H1 (cell line): Measurements from ENCODE around the gene TMEM245. TPM values are rescaled to one million over a fixed set of nuclear protein-coding genes. Genes with fewer than 3 reads are reported as not detected.

ENCODE experiments used
- CTCF ChIA-PET: fragments of 300-600 bp; sonication (Branson Sonifier 250); formaldehyde crosslinking; loops from one replicate; lab custom pipeline; 2021; ENCODE audit not compliant: partially characterized antibody; lab: Charles Lee
- POLR2A ChIA-PET: fragments of 300-600 bp; sonication (Branson Sonifier 250); formaldehyde crosslinking; loops from one replicate; lab custom pipeline; 2021; ENCODE audit warnings: inconsistent platforms; ENCODE audit not compliant: partially characterized antibody; lab: Charles Lee
- DNase-seq, 2 experiments: peaks; one replicate each; pipeline versions ENCODE4 v3.0.0 to v3.0.0-alpha.2; 2010 to 2022; ENCODE audit warnings: low spot score in 2 of 2, low read depth in 1 of 2, mixed read lengths in 1 of 2
- FAIRE-seq: peaks from 2 replicates; lab custom pipeline; 2011; peaks lifted over from hg19 to GRCh38; lab: Jason Lieb, UNC
- H2AFZ ChIP-seq: 2 replicates; pipeline ENCODE4 v1.8.1; 2012; ENCODE audit warnings: low read length, inconsistent platforms
- H2AK5ac ChIP-seq: 2 replicates; pipeline ENCODE4 v1.6.1; 2013; ENCODE audit warnings: low read depth, low read length
- H2BK120ac ChIP-seq: replicated peaks from 2 replicates; pipeline ENCODE3; 2013; ENCODE audit warnings: low read depth, low read length, inconsistent platforms
- H2BK12ac ChIP-seq: 2 replicates; pipeline ENCODE4 v1.6.1; 2013; ENCODE audit warnings: low read depth, low read length
- H2BK15ac ChIP-seq: 2 replicates; pipeline ENCODE4 v1.6.1; 2013; ENCODE audit warnings: low read length
- H2BK20ac ChIP-seq: 2 replicates; pipeline ENCODE4 v1.6.1; 2013; ENCODE audit warnings: low read length
- H2BK5ac ChIP-seq: 2 replicates; pipeline ENCODE4 v1.6.1; 2013; ENCODE audit warnings: low read depth, low read length
- H3K14ac ChIP-seq: 2 replicates; pipeline ENCODE4 v1.6.1; 2013; ENCODE audit warnings: inconsistent platforms; ENCODE audit not compliant: insufficient read length
- H3K18ac ChIP-seq: 2 replicates; pipeline ENCODE4 v1.6.1; 2013; ENCODE audit warnings: low read length; ENCODE audit errors: extremely low read depth
- H3K23ac ChIP-seq: 2 replicates; pipeline ENCODE4 v1.6.1; 2013; ENCODE audit warnings: inconsistent platforms; ENCODE audit not compliant: insufficient read length
- H3K23me2 ChIP-seq: 2 replicates; pipeline ENCODE4 v1.6.1; 2013; ENCODE audit warnings: low read depth, low read length
- H3K27ac ChIP-seq: 2 replicates; pipeline ENCODE4 v1.6.1; 2011; ENCODE audit warnings: low read depth, low read length, inconsistent platforms
- H3K27me3 ChIP-seq, 4 experiments: replicated peaks in 1 of 4; 1 replicate in 1 of 4; 2 replicates in 3 of 4; pipeline versions ENCODE4 v1.6.1 to v1.8.1; 2011 to 2013; ENCODE audit warnings: low read length in 3 of 4, mild to moderate bottlenecking in 3 of 4, inconsistent platforms in 2 of 4, mixed read lengths in 2 of 4, moderate library complexity in 1 of 4; ENCODE audit not compliant: control insufficient read depth in 3 of 4, insufficient read depth in 3 of 4; ENCODE audit errors: extremely low read depth in 1 of 4
- H3K36me3 ChIP-seq, 4 experiments: 2 replicates each; pipeline versions ENCODE4 v1.6.1 to v1.8.1; 2011 to 2013; ENCODE audit warnings: mild to moderate bottlenecking in 4 of 4, low read length in 3 of 4, moderate library complexity in 2 of 4, control low read depth in 1 of 4, inconsistent platforms in 1 of 4; ENCODE audit not compliant: insufficient read depth in 4 of 4, control insufficient read depth in 2 of 4
- H3K4ac ChIP-seq: replicated peaks from 2 replicates; pipeline ENCODE3; 2013; ENCODE audit warnings: low read length, low read depth, mixed read lengths, inconsistent platforms; ENCODE audit not compliant: insufficient read length
- H3K4me1 ChIP-seq, 4 experiments: replicated peaks in 1 of 4; 1 replicate in 1 of 4; 2 replicates in 3 of 4; pipeline versions ENCODE4 v1.6.1 to v1.8.1; 2011 to 2013; ENCODE audit warnings: low read length in 3 of 4, inconsistent platforms in 2 of 4, mixed read lengths in 1 of 4; ENCODE audit not compliant: insufficient read depth in 4 of 4, control insufficient read depth in 3 of 4
- H3K4me2 ChIP-seq, 2 experiments: 2 replicates each; pipeline versions ENCODE4 v1.6.1 to v1.8.1; 2011 to 2013; ENCODE audit warnings: low read depth in 2 of 2, low read length in 2 of 2, control low read depth in 1 of 2, inconsistent platforms in 1 of 2, mild to moderate bottlenecking in 1 of 2; ENCODE audit not compliant: insufficient read depth in 1 of 2
- H3K4me3 ChIP-seq, 4 experiments: fragments of 200-600, 300-600 bp in 1 of 4; sonication (generic), shearing (Covaris generic), sonication (Bioruptor Twin) in 1 of 4; 2 replicates each; pipeline versions ENCODE4 v1.5.1 to v1.8.1; 2011 to 2016; ENCODE audit warnings: low read length in 4 of 4, low read depth in 3 of 4, control low read depth in 2 of 4, inconsistent platforms in 2 of 4, mild to moderate bottlenecking in 2 of 4, mixed read lengths in 1 of 4, moderate library complexity in 1 of 4; ENCODE audit not compliant: insufficient read depth in 2 of 4; ENCODE audit errors: extremely low read depth in 1 of 4
- H3K56ac ChIP-seq: replicated peaks from 2 replicates; pipeline ENCODE3; 2013; ENCODE audit warnings: low read depth, mild to moderate bottlenecking, mixed read lengths, low read length, inconsistent platforms; ENCODE audit not compliant: insufficient read length
- H3K79me1 ChIP-seq: 2 replicates; pipeline ENCODE4 v1.6.1; 2013; ENCODE audit warnings: low read depth, low read length, control low read depth
- H3K79me2 ChIP-seq, 2 experiments: 2 replicates each; pipeline versions ENCODE4 v1.6.1 to v1.8.1; 2012 to 2013; ENCODE audit warnings: low read length in 2 of 2, mild to moderate bottlenecking in 2 of 2, inconsistent platforms in 1 of 2; ENCODE audit not compliant: insufficient read depth in 2 of 2, control insufficient read depth in 1 of 2
- H3K9ac ChIP-seq, 4 experiments: replicated peaks in 1 of 4; 1 replicate in 1 of 4; 2 replicates in 3 of 4; pipeline versions ENCODE4 v1.6.1 to v1.8.1; 2011 to 2013; ENCODE audit warnings: low read depth in 3 of 4, low read length in 3 of 4, control low read depth in 2 of 4, mild to moderate bottlenecking in 2 of 4, moderate library complexity in 2 of 4, inconsistent platforms in 1 of 4; ENCODE audit errors: extremely low read depth in 1 of 4
- H3K9me3 ChIP-seq, 2 experiments: 2 replicates each; pipeline versions ENCODE4 v1.6.1 to v1.8.1; 2012 to 2013; ENCODE audit warnings: mild to moderate bottlenecking in 2 of 2, moderate library complexity in 2 of 2, control low read depth in 1 of 2, inconsistent platforms in 1 of 2, low read depth in 1 of 2, low read length in 1 of 2, mixed read lengths in 1 of 2; ENCODE audit not compliant: insufficient read depth in 2 of 2
- H4K20me1 ChIP-seq, 2 experiments: replicated peaks in 1 of 2; 2 replicates each; pipeline versions ENCODE3 to v1.8.1; 2011 to 2013; ENCODE audit warnings: inconsistent platforms in 2 of 2, low read length in 2 of 2, mild to moderate bottlenecking in 1 of 2; ENCODE audit not compliant: insufficient read depth in 2 of 2, control insufficient read depth in 1 of 2
- H4K5ac ChIP-seq: 2 replicates; pipeline ENCODE4 v1.6.1; 2013; ENCODE audit warnings: low read length, low read depth, mixed read lengths, inconsistent platforms; ENCODE audit not compliant: insufficient read length
- H4K8ac ChIP-seq: 2 replicates; pipeline ENCODE4 v1.8.0; 2013; ENCODE audit warnings: mild to moderate bottlenecking, moderate library complexity, low read length, inconsistent platforms; ENCODE audit not compliant: insufficient read depth; ENCODE audit errors: extremely low read depth
- H4K91ac ChIP-seq: replicated peaks from 2 replicates; pipeline ENCODE3; 2013; ENCODE audit warnings: low read length, mixed read lengths, inconsistent platforms; ENCODE audit not compliant: insufficient read length
- ASH2L ChIP-seq: fragments of 200-600, 300-600 bp; sonication (generic); IDR thresholded peaks from one replicate; pipeline ENCODE4 v1.7.1; 2017; ENCODE audit warnings: low read length
- ATF3 ChIP-seq: IDR thresholded peaks from 2 replicates; pipeline ENCODE4 v1.6.1; 2011; ENCODE audit warnings: low read depth, mild to moderate bottlenecking, low read length; ENCODE audit not compliant: insufficient read depth
- BACH1 ChIP-seq: IDR thresholded peaks from 2 replicates; pipeline ENCODE4 v1.6.1; 2012; ENCODE audit warnings: low read length, improper control_type of control experiment
- BCL11A ChIP-seq, 2 experiments: IDR thresholded peaks; one replicate each; pipeline ENCODE4 v1.6.1; 2011; ENCODE audit warnings: low read depth in 2 of 2, low read length in 2 of 2, mild to moderate bottlenecking in 2 of 2
- BRCA1 ChIP-seq: IDR thresholded peaks from 2 replicates; pipeline ENCODE4 v1.6.1; 2012; ENCODE audit warnings: low read depth, low read length, improper control_type of control experiment
- CEBPB ChIP-seq: IDR thresholded peaks from 2 replicates; pipeline ENCODE4 v1.6.1; 2012; ENCODE audit warnings: low read depth, low read length
- E2F6 ChIP-seq: IDR thresholded peaks from 2 replicates; pipeline ENCODE4 v1.6.1; 2012; ENCODE audit warnings: inconsistent platforms
- EZH2 ChIP-seq: fragments of 200-600 bp; sonication (generic); IDR thresholded peaks from 2 replicates; pipeline ENCODE4 v1.7.1; 2012; ENCODE audit warnings: low read depth, mild to moderate bottlenecking, moderate library complexity, low read length, inconsistent platforms; ENCODE audit not compliant: severe bottlenecking
- GABPA ChIP-seq: IDR thresholded peaks from 2 replicates; pipeline ENCODE4 v1.6.1; 2011; ENCODE audit warnings: mild to moderate bottlenecking, low read length, moderate library complexity, borderline replicate concordance; ENCODE audit not compliant: insufficient read depth
- GTF2F1 ChIP-seq: IDR thresholded peaks from 2 replicates; pipeline ENCODE4 v1.6.1; 2012; ENCODE audit warnings: low read depth, low read length, improper control_type of control experiment, borderline replicate concordance
- POU5F1 ChIP-seq: IDR thresholded peaks from 2 replicates; pipeline ENCODE4 v1.6.1; 2011; ENCODE audit warnings: low read depth, mild to moderate bottlenecking, low read length, moderate library complexity
- SIX5 ChIP-seq: IDR thresholded peaks from 2 replicates; pipeline ENCODE4 v1.6.1; 2011; ENCODE audit warnings: mild to moderate bottlenecking, low read depth, low read length
- ZNF274 ChIP-seq: IDR thresholded peaks from 2 replicates; pipeline ENCODE4 v1.7.0; 2012; ENCODE audit warnings: low read length, borderline replicate concordance; ENCODE audit errors: extremely low read depth
- WGBS, 2 experiments: shearing (Covaris generic) in 1 of 2; methylation state at CpG; one replicate each; pipeline versions ENCODE4 v1.1.6 to v1.1.7; 2013 to 2015; ENCODE audit warnings: low lambda C conversion rate in 2 of 2, mixed read lengths in 2 of 2, inconsistent platforms in 1 of 2, low coverage in 1 of 2, missing lambda C conversion rate in 1 of 2; ENCODE audit not compliant: insufficient replicate concordance in 2 of 2, insufficient coverage in 1 of 2, insufficient read length in 1 of 2; ENCODE audit errors: extremely low coverage in 1 of 2, missing lambda C conversion rate in 1 of 2; 5-methylcytosine and 5-hydroxymethylcytosine counted together
- polyA plus RNA-seq, 7 experiments: library from polyadenylated mRNA; depleted of rRNA in 3 of 7; stranded (reverse) in 5 of 7; unstranded in 2 of 7; fragments of >200 nt in 5 of 7; fragments of 200-250 nt in 2 of 7; gene quantifications; 1 replicate in 5 of 7; 2 replicates in 1 of 7; 4 replicates in 1 of 7; pipeline versions ENCODE4 v1.2.1 to v1.2.3, GENCODE V29; 2011 to 2013; ENCODE audit warnings: missing spikeins in 2 of 7, mixed read lengths in 2 of 7
- total RNA-seq: library from RNA; stranded (reverse); fragmentation: NEBNext Ultra II Directional; extraction: Animal tissue kit (Norgen Biotek cat#: 25700); gene quantifications from 2 replicates; pipeline ENCODE4 v1.2.1, GENCODE V29; 2021

The TMEM245 gene
- total and polyA plus RNA-seq, 2 of the 8 experiments (the other 6 are each of a cell fraction or from before 2014, with no cell fraction given): 44.3 to 45.8 TPM

GRCh38 chr9:109134167-109134578, 14.4 kb upstream of the TMEM245 start:
- H3K79me1 ChIP-seq: no peaks in the 10 kb centered on the region
- no peak overlapping the region for H3K14ac ChIP-seq
- H3K4me1 ChIP-seq: no peaks in the 10 kb centered on the region
- no peaks in the 10 kb centered on the region for H3K27me3 ChIP-seq
- no peak overlapping the region for H3K4me2 ChIP-seq
- H3K36me3 ChIP-seq: no peaks in the 10 kb centered on the region
- no peak overlapping the region for H3K56ac ChIP-seq
- H4K5ac ChIP-seq: no peak overlapping the region
- H2BK15ac ChIP-seq: no peak overlapping the region
- CTCF ChIA-PET: interaction anchor here (1.1 to 1.8 kb wide), 4 partner anchors 12 to 64 kb away, joined by 3 to 10 read pairs (median 4); no protein-coding TSS in a partner anchor
- no peak overlapping the region for H2BK5ac ChIP-seq
- H3K9ac ChIP-seq: no peak overlapping the region
- H3K4me3 ChIP-seq: no peak overlapping the region
- no peaks in the 10 kb centered on the region for H3K9me3 ChIP-seq
- no peak overlapping the region for H2BK120ac ChIP-seq
- no peak for FAIRE-seq
- no peak for DNase-seq
- H4K8ac ChIP-seq: no peak overlapping the region
- H2AK5ac ChIP-seq: no peak overlapping the region
- POLR2A ChIA-PET: no interaction called here
- no peaks in the 10 kb centered on the region for H3K23me2 ChIP-seq
- H2BK20ac ChIP-seq: no peak overlapping the region
- H3K18ac ChIP-seq: no peak overlapping the region
- no peak overlapping the region for H2BK12ac ChIP-seq
- H3K79me2 ChIP-seq: no peaks in the 10 kb centered on the region
- no peak overlapping the region for H4K91ac ChIP-seq
- no peak overlapping the region for H3K23ac ChIP-seq
- no peak overlapping the region for H2AFZ ChIP-seq
- H3K4ac ChIP-seq: no peak overlapping the region
- WGBS, 2 experiments: 91% methylated on average over 1 of the region's 1 CpG; no CpG with 5 or more reads in 1 of the 2 experiments
- no peak overlapping the region for H3K27ac ChIP-seq
- no peaks in the 10 kb centered on the region for H4K20me1 ChIP-seq
- TF ChIP-seq ATF3 (no peak), GABPA (no peak), POU5F1 (no peak), GTF2F1 (no peak), E2F6 (no peak), SIX5 (no peak), EZH2 (no peak), BACH1 (no peak), BRCA1 (no peak), ASH2L (no peak), ZNF274 (no peak), BCL11A (IDR thresholded peaks at IDR 0.05; ENCODE audit: low read depth in 2 of 2, low read length in 2 of 2) (no peak), CEBPB (no peak)
